Measurements from ENCODE around the gene USP48. TPM values are rescaled to one million over a fixed set of nuclear protein-coding genes. Genes with fewer than 3 reads are reported as not detected.

Gene USP48
- total and polyA plus RNA-seq, 2 of the 13 experiments (the other 11 are each of a cell fraction or from before 2014, with no cell fraction given) = 30.4 to 30.7 TPM

GRCh38 chr1:21766210-21766609 lies 16.7 kb downstream of the USP48 start (continued):
- TF ChIP-seq HNF1A (IDR thresholded peaks at IDR 0.05; ENCODE audit: low read depth) (no peak), HNF1A (CRISPR knock-in tag; IDR thresholded peaks at IDR 0.05; ENCODE audit: borderline replicate concordance) (no peak), ZFP82 (CRISPR knock-in tag; IDR thresholded peaks at IDR 0.05; ENCODE audit: borderline replicate concordance) (no peak), ZNF431 (CRISPR knock-in tag; IDR thresholded peaks at IDR 0.05; ENCODE audit: borderline replicate concordance, low read depth) (no peak)

- no TSS peak for BruUV-seq (replicated peaks)
- ChIA-PET POLR2A (no interaction called here), CTCF (ENCODE audit: low intra/inter-chr PET ratio, low total read pairs) (no interaction called here)
- in situ Hi-C loops (cut with HindIII; ENCODE audit: extremely low pct_ligation_motif_present, low pct_unique_long_range_greater_than_20kb) (no loop called here), intact Hi-C loops (cut with micrococcal nuclease; ENCODE audit: unreplicated experiment) (no loop called here)
- H3K9me3 ChIP-seq (ENCODE audit: low read length) = no peaks in the 10 kb centered on the region
- TF ChIP-seq HNRNPK (IDR thresholded peaks at IDR 0.05; ENCODE audit: low read depth, low read length, poor library complexity, severe bottlenecking) (no peak), TCF12 (IDR thresholded peaks at IDR 0.05) (no peak), TCF12 (CRISPR knock-in tag; IDR thresholded peaks at IDR 0.05) (no peak), ZNF432 (CRISPR knock-in tag; IDR thresholded peaks at IDR 0.05; ENCODE audit: borderline replicate concordance) (no peak), ZNF773 (CRISPR knock-in tag; IDR thresholded peaks at IDR 0.05; ENCODE audit: borderline replicate concordance) (no peak)
- no peaks in the 10 kb centered on the region for H3K36me3 ChIP-seq (replicated peaks in 1 of 2; ENCODE audit: control insufficient read depth in 1 of 2, insufficient read depth in 2 of 2, low read length in 2 of 2)
- H4K20me1 ChIP-seq (ENCODE audit: insufficient read depth, low read length) = peaks cover 17% of the 10 kb centered on the region
- H3K79me2 ChIP-seq (ENCODE audit: insufficient read depth, low read length) = peaks cover 67% of the 10 kb centered on the region
- H3K4me2 ChIP-seq (ENCODE audit: low read depth, low read length) = no peak overlapping the region
- no peak for DNase-seq (ENCODE audit: low spot score)
- WGBS (ENCODE audit: low lambda C conversion rate) = 96% methylated on average over 13 of the region's 13 CpGs
- H3K27me3 ChIP-seq (ENCODE audit: control insufficient read depth in 1 of 2, insufficient read depth in 2 of 2, low read length in 2 of 2) = no peaks in the 10 kb centered on the region
- peaks cover 19% of the 10 kb centered on the region for H3K4me1 ChIP-seq (ENCODE audit: insufficient read depth, low read length)
- no peak overlapping the region for H3K9ac ChIP-seq (ENCODE audit: insufficient read depth, low read depth, low read length)
- H3K4me3 ChIP-seq (replicated peaks in 1 of 3; ENCODE audit: insufficient read depth in 1 of 3, low read depth in 2 of 3, low read length in 3 of 3) = no peak overlapping the region
- no peak overlapping the region for H2AFZ ChIP-seq (ENCODE audit: low read length)
- H3K27ac ChIP-seq (ENCODE audit: extremely low read length, insufficient read depth, low read length) = no peak overlapping the region
- ATAC-seq = no peak
- no peak for FAIRE-seq
Measured at GRCh38 chr1:21764615-21765423, 18.1 kb downstream of the USP48 start.
